Measurements from ENCODE around the gene C4B.
"Not testable (repeated sequence)": the region's sequence is repeated elsewhere in the genome, so short reads cannot be mapped to it uniquely, and the experiment has no call there.

DNA sequence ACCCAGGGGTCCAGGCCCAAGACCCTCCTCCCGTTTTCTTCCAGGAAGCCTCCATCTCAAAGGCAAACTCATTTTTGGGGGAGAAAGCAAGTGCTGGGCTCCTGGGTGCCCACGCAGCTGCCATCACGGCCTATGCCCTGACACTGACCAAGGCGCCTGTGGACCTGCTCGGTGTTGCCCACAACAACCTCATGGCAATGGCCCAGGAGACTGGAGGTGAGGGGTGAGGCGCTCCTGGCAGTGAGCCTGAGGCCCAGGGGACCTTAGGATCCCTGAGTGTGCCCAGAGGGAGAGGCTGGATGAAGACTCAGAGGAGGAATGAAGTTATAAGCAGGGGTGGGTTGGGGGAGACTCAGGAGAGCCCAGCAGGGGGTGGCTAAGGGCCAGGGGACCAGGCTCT, 18.2 kb upstream of the C4B start:
- TF ChIP-seq, protein P1, sequence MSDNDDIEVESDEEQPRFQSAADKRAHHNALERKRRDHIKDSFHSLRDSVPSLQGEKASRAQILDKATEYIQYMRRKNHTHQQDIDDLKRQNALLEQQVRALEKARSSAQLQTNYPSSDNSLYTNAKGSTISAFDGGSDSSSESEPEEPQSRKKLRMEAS (IDR thresholded peaks at IDR 0.05; ENCODE audit: insufficient read depth, insufficient read length) = not testable (repeated sequence)
- TF ChIP-seq, protein P2, sequence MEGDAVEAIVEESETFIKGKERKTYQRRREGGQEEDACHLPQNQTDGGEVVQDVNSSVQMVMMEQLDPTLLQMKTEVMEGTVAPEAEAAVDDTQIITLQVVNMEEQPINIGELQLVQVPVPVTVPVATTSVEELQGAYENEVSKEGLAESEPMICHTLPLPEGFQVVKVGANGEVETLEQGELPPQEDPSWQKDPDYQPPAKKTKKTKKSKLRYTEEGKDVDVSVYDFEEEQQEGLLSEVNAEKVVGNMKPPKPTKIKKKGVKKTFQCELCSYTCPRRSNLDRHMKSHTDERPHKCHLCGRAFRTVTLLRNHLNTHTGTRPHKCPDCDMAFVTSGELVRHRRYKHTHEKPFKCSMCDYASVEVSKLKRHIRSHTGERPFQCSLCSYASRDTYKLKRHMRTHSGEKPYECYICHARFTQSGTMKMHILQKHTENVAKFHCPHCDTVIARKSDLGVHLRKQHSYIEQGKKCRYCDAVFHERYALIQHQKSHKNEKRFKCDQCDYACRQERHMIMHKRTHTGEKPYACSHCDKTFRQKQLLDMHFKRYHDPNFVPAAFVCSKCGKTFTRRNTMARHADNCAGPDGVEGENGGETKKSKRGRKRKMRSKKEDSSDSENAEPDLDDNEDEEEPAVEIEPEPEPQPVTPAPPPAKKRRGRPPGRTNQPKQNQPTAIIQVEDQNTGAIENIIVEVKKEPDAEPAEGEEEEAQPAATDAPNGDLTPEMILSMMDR (IDR thresholded peaks at IDR 0.05; ENCODE audit: extremely low read depth in 1 of 2, insufficient read depth in 1 of 2, low read depth in 1 of 2, low read length in 2 of 2) = not testable (repeated sequence)
- TF ChIP-seq POLR2AphosphoS5 (IDR thresholded peaks at IDR 0.05; ENCODE audit: insufficient read depth, low read depth, low read length); JUN (IDR thresholded peaks at IDR 0.05; ENCODE audit: borderline replicate concordance, insufficient read depth, insufficient read length, low read depth); EZH2 (IDR thresholded peaks at IDR 0.05; ENCODE audit: borderline replicate concordance, low read depth, low read length, severe bottlenecking); GATA2 (IDR thresholded peaks at IDR 0.05; ENCODE audit: insufficient read depth, insufficient read length, low read depth, low read length); POLR2A (IDR thresholded peaks at IDR 0.05; ENCODE audit: low read depth, low read length): not testable (repeated sequence)
